KOPT-K1 (cell line): Measurements from ENCODE around the gene WDR83.
"Not testable (repeated sequence)": the region's sequence is repeated elsewhere in the genome, so short reads cannot be mapped to it uniquely, and the experiment has no call there.

Source experiments
- H3K27ac ChIP-seq: fragments of 200-600 bp; sonication (generic); 2 replicates; pipeline ENCODE4 v1.5.1; 2016; ENCODE audit warnings: antibody characterized with exemption, mild to moderate bottlenecking, low read depth, low read length; ENCODE audit not compliant: poor library complexity, severe bottlenecking
- H3K36me3 ChIP-seq: fragments of 200-600 bp; sonication (generic); 2 replicates; pipeline ENCODE4 v1.5.1; 2017; ENCODE audit warnings: antibody characterized with exemption, mild to moderate bottlenecking, low read length, moderate library complexity; ENCODE audit not compliant: insufficient read depth
- H3K9me3 ChIP-seq: fragments of 200-600 bp; sonication (generic); 2 replicates; pipeline ENCODE4 v1.5.1; 2017; ENCODE audit warnings: antibody characterized with exemption, low read length, mild to moderate bottlenecking; ENCODE audit not compliant: insufficient read depth, poor library complexity, severe bottlenecking

Gene WDR83

GRCh38 chr19:12666265-12667048 lies at the start of gene WDR83, which contains the start of gene MAN2B1:
Gene WDR83 (plus strand): TSS chr19:12666807. CDS start chr19:12669791, 2,984 bp downstream.
Gene MAN2B1 (minus strand): TSS chr19:12666742. CDS start chr19:12666701, 41 bp downstream.
- Histone ChIP-seq H3K27ac (peak within 1 kb of the TSS; percentile 60), H3K36me3 (peaks cover 40% of the 10 kb centered on the region), H3K9me3 (no peaks in the 10 kb centered on the region)

- Histone ChIP-seq H3K9me3 (no peaks in the 10 kb centered on the region), H3K36me3 (peaks cover 5% of the 10 kb centered on the region; the same call in 1 of the 2 replicates)
Measured at GRCh38 chr19:12617646-12618045, 49.0 kb upstream of the WDR83 start.

GRCh38 chr19:12621253-12622024 lies 45.2 kb upstream of the WDR83 start:
- not testable (repeated sequence) for H3K27ac ChIP-seq, H3K9me3 ChIP-seq
- H3K36me3 ChIP-seq = peaks cover 31% of the 10 kb centered on the region; the same call in 1 of the 2 replicates

More at GRCh38 chr19:12617646-12618045, 49.0 kb upstream of the WDR83 start:
- no peak overlapping the region for H3K27ac ChIP-seq

- Histone ChIP-seq H3K27ac (no peak overlapping the region), H3K9me3 (peaks cover 17% of the 10 kb centered on the region), H3K36me3 (peaks cover 46% of the 10 kb centered on the region)
Measured at GRCh38 chr19:12623361-12624031, 43.1 kb upstream of the WDR83 start.

- Histone ChIP-seq H3K27ac (no peak overlapping the region), H3K9me3 (peaks cover 24% of the 10 kb centered on the region), H3K36me3 (peaks cover 62% of the 10 kb centered on the region)
Measured at GRCh38 chr19:12626958-12627357, 39.6 kb upstream of the WDR83 start.

- H3K36me3 ChIP-seq = peaks cover 62% of the 10 kb centered on the region
- H3K9me3 ChIP-seq = peaks cover 24% of the 10 kb centered on the region
- no peak overlapping the region for H3K27ac ChIP-seq
Measured at GRCh38 chr19:12628040-12629022, 38.3 kb upstream of the WDR83 start.

- Histone ChIP-seq H3K27ac (no peak overlapping the region), H3K9me3 (peaks cover 24% of the 10 kb centered on the region), H3K36me3 (peaks cover 58% of the 10 kb centered on the region)
Measured at GRCh38 chr19:12629215-12629614, 37.4 kb upstream of the WDR83 start.

GRCh38 chr19:12636631-12637030 lies 30.0 kb upstream of the WDR83 start:
- H3K9me3 ChIP-seq = no peaks in the 10 kb centered on the region
- H3K36me3 ChIP-seq = no peaks in the 10 kb centered on the region
- no peak overlapping the region for H3K27ac ChIP-seq

GRCh38 chr19:12638611-12639182 lies 27.9 kb upstream of the WDR83 start:
- H3K9me3 ChIP-seq = no peaks in the 10 kb centered on the region
- no peaks in the 10 kb centered on the region for H3K36me3 ChIP-seq
- H3K27ac ChIP-seq = no peak overlapping the region

- Histone ChIP-seq H3K36me3 (no peaks in the 10 kb centered on the region), H3K27ac (no peak overlapping the region), H3K9me3 (no peaks in the 10 kb centered on the region)
Measured at GRCh38 chr19:12639901-12640613, 26.6 kb upstream of the WDR83 start.

- no peaks in the 10 kb centered on the region for H3K36me3 ChIP-seq
- H3K9me3 ChIP-seq = no peaks in the 10 kb centered on the region
- H3K27ac ChIP-seq = no peak overlapping the region
Measured at GRCh38 chr19:12641456-12641855, 25.2 kb upstream of the WDR83 start.

GRCh38 chr19:12642506-12642905 lies 24.1 kb upstream of the WDR83 start:
- Histone ChIP-seq H3K27ac (no peak overlapping the region), H3K36me3 (no peaks in the 10 kb centered on the region), H3K9me3 (no peaks in the 10 kb centered on the region)

- H3K36me3 ChIP-seq, H3K9me3 ChIP-seq, H3K27ac ChIP-seq: not testable (repeated sequence)
Measured at GRCh38 chr19:12643716-12644115, 22.9 kb upstream of the WDR83 start.
